Stimulated activated CD4-positive, alpha-beta T cell treated with anti-CD3 and anti-CD28 coated beads, Interleukin-12 subunit alpha, Interleukin-12 subunit beta, amount 100 ng/mL, for 4 hours (primary cell): ENCODE results near the gene ITPKC.

Source experiments
- DNase-seq: peaks from one replicate; pipeline ENCODE4 v3.0.0-alpha.2; 2020

Gene ITPKC

GRCh38 chr19:40716482-40717324, at the start of gene ITPKC, which contains the start of gene COQ8B:
Gene ITPKC (plus strand): TSS chr19:40717112. CDS start chr19:40717136, 24 bp downstream.
Gene COQ8B (minus strand): TSS chr19:40716886. CDS start chr19:40714632, 2,254 bp downstream.
- DNase-seq, result peak; percentile 100

DNA sequence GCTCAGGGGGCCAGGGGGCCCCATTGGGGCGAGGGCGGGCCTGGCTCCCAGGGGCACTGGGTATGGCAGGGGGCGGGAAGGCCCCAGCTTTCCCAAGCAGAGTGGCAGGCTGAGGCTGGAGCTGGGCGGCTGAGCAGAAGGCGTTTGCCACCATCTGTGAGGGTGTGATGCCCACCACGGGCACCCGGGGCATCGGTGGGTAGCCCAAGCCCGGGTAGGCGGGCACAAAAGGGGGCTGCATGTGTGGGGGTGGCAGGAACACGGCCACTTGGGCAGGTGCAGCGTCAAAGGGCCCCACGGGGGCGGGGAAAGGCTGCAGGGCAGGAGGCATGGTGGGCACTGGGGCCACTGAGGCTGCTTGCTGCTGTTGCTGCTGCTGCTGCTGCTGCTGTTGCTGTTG, 49.3 kb upstream of the ITPKC start:
- no peak for DNase-seq

DNA sequence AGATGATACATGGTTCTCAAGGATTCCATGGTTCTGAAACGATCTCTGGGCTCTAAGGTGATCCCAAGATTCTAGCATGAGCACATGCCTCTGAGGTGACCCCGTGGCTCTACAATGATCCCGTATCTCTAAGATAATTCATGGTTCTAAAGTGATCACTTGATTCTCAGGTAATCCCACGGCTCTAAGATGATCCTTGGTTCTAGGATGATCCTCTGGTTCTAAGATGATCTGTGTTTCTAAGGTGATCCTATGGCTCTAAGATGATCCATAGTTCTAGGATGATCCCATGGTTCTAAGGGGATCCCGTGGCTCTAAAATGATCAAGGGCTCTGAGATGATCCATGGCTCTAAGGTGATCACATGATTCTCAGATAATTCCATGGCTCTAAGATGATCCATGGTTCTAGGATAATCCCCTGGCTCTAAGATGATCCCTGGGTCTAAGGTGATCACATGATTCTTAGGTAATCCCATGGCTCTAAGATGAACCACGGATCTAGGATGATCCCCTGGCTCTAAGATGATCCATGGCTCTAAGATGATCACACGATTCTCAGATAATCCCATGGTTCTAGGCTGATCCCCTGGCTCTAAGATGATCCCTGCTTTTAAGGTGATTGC, 47.8 kb upstream of the ITPKC start:
- no peak for DNase-seq

DNA sequence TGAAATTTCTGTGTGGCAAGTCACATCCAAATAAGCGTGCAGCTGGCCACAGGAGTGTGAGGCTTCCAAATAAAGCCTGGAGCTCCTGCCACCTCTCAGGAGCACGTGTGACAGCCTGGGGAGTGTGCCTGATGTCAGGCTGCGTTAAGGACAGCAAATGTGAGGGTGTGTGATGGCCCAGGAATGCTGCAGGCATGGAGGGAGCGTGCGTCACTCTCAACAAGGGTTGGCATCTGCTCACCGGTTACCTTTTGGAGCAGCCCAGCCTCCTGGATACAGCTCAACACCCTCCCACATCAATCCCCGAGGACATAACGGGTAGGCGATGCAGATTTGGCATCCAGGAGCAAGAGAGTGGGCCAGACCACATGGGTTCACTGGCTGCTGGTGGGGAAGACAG, 45.5 kb upstream of the ITPKC start:
- DNase-seq, result no peak

DNA sequence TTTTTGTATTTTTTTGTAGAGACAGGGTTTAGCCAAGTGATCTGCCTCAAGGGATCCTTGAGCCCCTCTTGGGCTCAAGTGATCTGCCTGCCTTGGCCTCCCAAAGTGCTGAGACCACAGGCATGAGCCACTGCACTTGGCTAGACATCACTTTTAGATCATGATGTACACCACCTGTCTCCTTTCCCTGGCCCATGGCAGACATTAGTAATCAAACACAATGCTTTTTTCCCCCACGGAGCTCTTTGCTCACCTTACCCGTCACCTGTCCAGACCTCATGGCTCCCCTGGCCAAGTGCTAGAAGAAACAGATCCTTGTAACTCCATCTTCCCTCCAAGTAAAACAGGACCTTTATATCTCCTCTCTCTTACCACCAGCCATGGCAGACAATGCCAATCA, 44.9 kb upstream of the ITPKC start:
- no peak for DNase-seq

DNA sequence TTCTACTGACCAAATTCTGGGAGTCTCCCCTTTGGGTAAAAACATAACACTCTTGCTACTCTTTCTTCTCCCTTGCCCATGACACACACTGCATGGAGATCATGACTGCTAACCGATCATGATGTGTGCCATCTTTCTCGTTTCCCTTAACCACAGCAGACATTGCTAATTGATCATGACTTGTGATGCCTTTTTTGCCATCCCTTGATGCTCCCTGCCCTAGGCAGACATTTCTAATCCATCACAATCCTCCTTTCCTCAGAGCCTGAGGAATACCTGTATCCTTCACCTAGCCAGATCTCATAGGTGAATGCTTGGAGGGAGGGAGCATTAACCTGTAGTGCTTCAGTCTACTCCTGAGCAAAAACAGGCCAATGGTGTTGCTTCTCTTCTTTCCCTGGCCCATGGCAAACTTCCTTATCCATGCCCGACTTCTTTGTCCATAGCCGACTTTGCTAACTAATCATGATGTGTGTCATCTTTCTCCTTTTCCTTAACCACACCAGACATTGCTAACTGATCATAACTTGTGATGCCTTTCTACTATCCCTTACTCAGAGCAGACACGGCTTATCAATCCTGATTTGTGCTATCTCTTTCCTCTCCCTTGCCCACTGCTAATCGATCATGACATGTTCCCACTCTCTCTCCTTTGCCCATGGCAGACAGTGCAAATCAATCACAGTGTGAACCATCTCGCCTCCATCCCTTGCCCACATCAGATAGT, 44.2 kb upstream of the ITPKC start:
- DNase-seq, result no peak

GRCh38 chr19:40673397-40673796, 43.5 kb upstream of the ITPKC start:
- no peak for DNase-seq

DNA sequence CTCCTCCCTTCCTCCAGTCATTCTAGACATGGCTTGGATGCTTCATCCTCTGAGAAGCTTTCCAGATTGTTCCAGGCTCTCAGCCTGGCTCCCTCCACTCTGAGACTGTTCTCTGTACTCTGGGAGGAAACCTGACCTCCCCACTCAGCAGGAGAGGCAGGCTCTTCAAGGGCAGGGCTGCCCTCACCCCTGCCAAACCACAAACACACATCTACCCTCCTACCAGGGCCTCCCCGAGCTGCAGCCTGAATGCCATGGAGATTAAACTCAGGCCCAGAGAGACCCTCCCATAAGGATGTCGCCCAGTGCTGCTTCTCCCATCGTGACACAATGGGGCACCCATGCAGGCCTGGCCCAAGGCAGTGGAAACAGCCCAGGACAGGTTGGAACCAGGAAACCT, 42.6 kb upstream of the ITPKC start:
- DNase-seq, result no peak

GRCh38 chr19:40677156-40677555, 39.8 kb upstream of the ITPKC start:
- DNase-seq, result no peak

GRCh38 chr19:40681039-40681438, 35.9 kb upstream of the ITPKC start:
- DNase-seq, result no peak

- DNase-seq, result no peak
Measured at GRCh38 chr19:40682431-40682964, 34.4 kb upstream of the ITPKC start.

- no peak for DNase-seq
Measured at GRCh38 chr19:40683437-40683836, 33.5 kb upstream of the ITPKC start.

- DNase-seq, result no peak
Measured at GRCh38 chr19:40684280-40684679, 32.6 kb upstream of the ITPKC start.

- no peak for DNase-seq
Measured at GRCh38 chr19:40685016-40685526, 31.8 kb upstream of the ITPKC start.

DNA sequence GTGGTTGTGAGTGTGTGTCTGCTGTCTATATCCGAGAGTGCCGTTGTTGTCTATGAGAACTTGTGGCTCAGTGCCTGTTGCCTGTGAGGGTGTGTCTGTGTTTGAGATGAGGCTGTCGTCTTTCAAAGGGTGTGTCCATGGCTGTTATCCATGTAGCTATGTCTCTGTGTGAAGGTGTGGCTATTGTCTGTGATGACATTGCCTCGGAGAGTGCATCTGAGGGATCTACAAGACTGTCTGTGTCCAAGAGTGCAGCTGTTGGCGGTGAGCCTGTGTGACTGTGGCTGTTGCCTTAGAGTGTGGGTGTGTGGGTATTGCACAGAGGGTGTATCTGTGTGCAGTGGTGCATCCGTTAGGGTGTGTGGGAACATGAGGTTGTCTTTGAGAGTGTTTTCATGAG, 31.3 kb upstream of the ITPKC start:
- no peak for DNase-seq

GRCh38 chr19:40686882-40687524, 29.9 kb upstream of the ITPKC start:
- no peak for DNase-seq

DNA sequence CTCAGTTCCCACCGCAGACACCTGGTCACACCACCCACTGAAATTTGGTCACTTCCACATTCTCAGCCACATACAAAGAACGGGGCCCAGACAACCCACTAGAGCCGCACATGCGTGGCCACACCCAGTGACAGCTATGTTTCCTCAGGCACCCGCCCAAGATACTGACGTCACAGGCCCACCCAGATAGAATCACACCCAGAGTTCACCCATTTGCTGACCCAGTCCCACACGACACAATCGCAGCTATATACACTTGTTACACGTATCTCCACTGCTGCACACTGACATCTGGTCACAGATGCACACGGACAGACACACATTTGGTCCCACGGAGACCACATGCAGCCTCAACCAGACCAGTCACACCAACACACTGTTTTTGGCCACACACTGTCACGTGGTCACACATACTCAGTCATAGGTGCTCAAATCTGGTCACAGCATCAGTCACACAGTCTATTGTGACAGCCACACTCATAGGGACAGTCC, 29.3 kb upstream of the ITPKC start:
- DNase-seq, result no peak

GRCh38 chr19:40688309-40688708, 28.6 kb upstream of the ITPKC start:
- DNase-seq, result no peak

DNA sequence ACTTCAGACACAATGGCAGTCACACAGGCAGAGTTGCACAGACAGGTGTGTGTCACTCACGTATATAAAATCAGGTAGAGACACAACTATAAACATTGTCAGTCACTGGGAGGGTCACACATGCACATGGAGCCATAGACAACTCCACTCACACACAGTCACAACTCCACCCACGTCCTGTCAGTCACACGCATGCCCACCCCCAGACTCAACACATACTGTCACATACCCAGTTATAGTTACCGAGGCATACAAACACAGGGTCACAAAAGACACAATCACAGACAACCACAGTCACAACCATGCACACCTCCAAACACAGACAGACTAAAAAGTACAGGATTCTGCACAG, 27.9 kb upstream of the ITPKC start:
- DNase-seq, result no peak

GRCh38 chr19:40689339-40690049, 27.4 kb upstream of the ITPKC start:
- DNase-seq, result no peak

- no peak for DNase-seq
Measured at GRCh38 chr19:40690050-40690692, 26.7 kb upstream of the ITPKC start, which contains the start of gene NUMBL. Gene NUMBL (minus strand): TSS chr19:40690651. CDS start chr19:40690483, 168 bp downstream.
